Panc1 (cell line): ENCODE measurements around the gene FIGN.

Experiments
- REST ChIP-seq, 2 experiments: IDR thresholded peaks; 2 replicates each; pipeline ENCODE4 v1.6.1; 2011 to 2012; ENCODE audit warnings: low read depth in 2 of 2, control low read depth in 1 of 2, low read length in 1 of 2, mild to moderate bottlenecking in 1 of 2, moderate library complexity in 1 of 2; ENCODE audit not compliant: insufficient read depth in 1 of 2
- TF ChIP-seq, protein P1 (sequence below): fragments of 450-650 bp; IDR thresholded peaks from 2 replicates; pipeline ENCODE4 v1.5.1; 2017; ENCODE audit warnings: mild to moderate bottlenecking

- TF ChIP-seq, protein P1, sequence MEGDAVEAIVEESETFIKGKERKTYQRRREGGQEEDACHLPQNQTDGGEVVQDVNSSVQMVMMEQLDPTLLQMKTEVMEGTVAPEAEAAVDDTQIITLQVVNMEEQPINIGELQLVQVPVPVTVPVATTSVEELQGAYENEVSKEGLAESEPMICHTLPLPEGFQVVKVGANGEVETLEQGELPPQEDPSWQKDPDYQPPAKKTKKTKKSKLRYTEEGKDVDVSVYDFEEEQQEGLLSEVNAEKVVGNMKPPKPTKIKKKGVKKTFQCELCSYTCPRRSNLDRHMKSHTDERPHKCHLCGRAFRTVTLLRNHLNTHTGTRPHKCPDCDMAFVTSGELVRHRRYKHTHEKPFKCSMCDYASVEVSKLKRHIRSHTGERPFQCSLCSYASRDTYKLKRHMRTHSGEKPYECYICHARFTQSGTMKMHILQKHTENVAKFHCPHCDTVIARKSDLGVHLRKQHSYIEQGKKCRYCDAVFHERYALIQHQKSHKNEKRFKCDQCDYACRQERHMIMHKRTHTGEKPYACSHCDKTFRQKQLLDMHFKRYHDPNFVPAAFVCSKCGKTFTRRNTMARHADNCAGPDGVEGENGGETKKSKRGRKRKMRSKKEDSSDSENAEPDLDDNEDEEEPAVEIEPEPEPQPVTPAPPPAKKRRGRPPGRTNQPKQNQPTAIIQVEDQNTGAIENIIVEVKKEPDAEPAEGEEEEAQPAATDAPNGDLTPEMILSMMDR: no peak
- TF ChIP-seq REST (IDR thresholded peaks at IDR 0.05; ENCODE audit: insufficient read depth in 1 of 2, low read depth in 2 of 2, low read length in 1 of 2): no peak
Measured at GRCh38 chr2:163729636-163730273, 6.1 kb downstream of the FIGN start.
